ACC112 (cell line): ENCODE results near the gene TSPAN14.

Experiments
- H2AFZ ChIP-seq: fragments of 200-600 bp; sonication (generic); one replicate; pipeline ENCODE4 v1.6.0; 2017; ENCODE audit warnings: antibody characterized with exemption, low read length; ENCODE audit not compliant: unreplicated experiment
- H3K27ac ChIP-seq: fragments of 200-600 bp; sonication (generic); 2 replicates; pipeline ENCODE4 v1.5.1; 2014; ENCODE audit warnings: low read depth, mild to moderate bottlenecking, antibody characterized with exemption, low read length, moderate library complexity
- H3K27me3 ChIP-seq: fragments of 200-600 bp; sonication (generic); 2 replicates; pipeline ENCODE4 v1.6.1; 2014; ENCODE audit warnings: mild to moderate bottlenecking, antibody characterized with exemption, low read length, moderate library complexity, mixed read lengths; ENCODE audit not compliant: insufficient read depth
- H3K36me3 ChIP-seq: fragments of 200-600 bp; sonication (generic); 2 replicates; pipeline ENCODE4 v1.6.1; 2016; ENCODE audit warnings: mild to moderate bottlenecking, antibody characterized with exemption, low read length, moderate library complexity, mixed read lengths; ENCODE audit not compliant: insufficient read depth
- H3K4me1 ChIP-seq: fragments of 200-600 bp; sonication (generic); one replicate; pipeline ENCODE4 v1.6.1; 2016; ENCODE audit warnings: low read length, mixed read lengths; ENCODE audit not compliant: insufficient read depth, unreplicated experiment, control insufficient read depth
- H3K4me3 ChIP-seq: fragments of 200-600 bp; sonication (generic); 2 replicates; pipeline ENCODE4 v1.5.1; 2014; ENCODE audit warnings: mild to moderate bottlenecking, low read depth, low read length
- H3K79me2 ChIP-seq: fragments of 200-600 bp; sonication (generic); one replicate; pipeline ENCODE4 v1.6.0; 2016; ENCODE audit warnings: low read length; ENCODE audit not compliant: control insufficient read depth, unreplicated experiment, insufficient read depth

TSPAN14 gene

DNA sequence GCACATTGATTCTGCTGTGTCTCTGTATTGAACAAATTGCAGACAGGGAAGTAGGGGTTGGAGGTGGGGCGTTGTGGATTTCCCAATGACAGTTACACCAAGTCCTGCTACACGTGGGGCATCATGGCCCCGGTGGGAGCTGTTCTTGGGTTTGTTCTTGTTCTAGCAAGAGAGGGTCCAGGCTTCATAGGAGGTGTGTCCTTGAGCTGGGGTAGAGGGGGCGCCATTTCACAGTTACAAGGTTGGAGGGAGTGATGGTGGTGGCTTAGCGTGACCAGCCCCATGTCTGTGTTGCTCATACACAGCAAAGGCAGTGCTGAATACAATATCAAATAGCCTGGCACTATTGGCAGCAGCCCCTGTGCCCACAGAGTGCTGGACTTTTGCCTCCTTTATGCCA, 99.3 kb downstream of the TSPAN14 start:
- Histone ChIP-seq H3K36me3 (no peaks in the 10 kb centered on the region), H3K79me2 (no peaks in the 10 kb centered on the region), H3K4me3 (no peak overlapping the region), H2AFZ (no peak overlapping the region), H3K27ac (no peak overlapping the region), H3K4me1 (no peaks in the 10 kb centered on the region), H3K27me3 (peaks cover 41% of the 10 kb centered on the region)

DNA sequence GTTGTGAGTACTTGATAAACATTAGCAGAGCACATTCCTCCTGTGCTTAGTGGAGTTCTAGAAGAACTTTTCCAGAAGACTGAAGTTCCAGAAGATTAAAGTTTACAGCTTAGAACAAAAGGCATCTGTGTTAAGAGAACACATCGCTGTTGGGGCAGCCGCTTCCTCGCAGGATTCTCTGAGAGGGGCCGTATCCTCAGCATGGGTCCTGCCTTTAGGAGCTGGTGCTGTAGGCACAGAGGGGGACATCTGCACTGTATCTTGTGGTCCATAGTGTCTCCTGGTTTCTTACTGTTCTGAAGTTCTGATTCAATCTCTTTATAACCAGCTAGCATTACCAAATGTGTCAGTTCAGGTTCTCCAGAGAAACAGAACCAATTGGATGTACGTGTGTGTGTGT, 99.9 kb downstream of the TSPAN14 start:
- no peak overlapping the region for H3K27ac ChIP-seq
- no peak overlapping the region for H3K4me3 ChIP-seq
- no peak overlapping the region for H2AFZ ChIP-seq
- H3K79me2 ChIP-seq = no peaks in the 10 kb centered on the region
- no peaks in the 10 kb centered on the region for H3K4me1 ChIP-seq
- no peaks in the 10 kb centered on the region for H3K36me3 ChIP-seq
- H3K27me3 ChIP-seq = peaks cover 41% of the 10 kb centered on the region

DNA sequence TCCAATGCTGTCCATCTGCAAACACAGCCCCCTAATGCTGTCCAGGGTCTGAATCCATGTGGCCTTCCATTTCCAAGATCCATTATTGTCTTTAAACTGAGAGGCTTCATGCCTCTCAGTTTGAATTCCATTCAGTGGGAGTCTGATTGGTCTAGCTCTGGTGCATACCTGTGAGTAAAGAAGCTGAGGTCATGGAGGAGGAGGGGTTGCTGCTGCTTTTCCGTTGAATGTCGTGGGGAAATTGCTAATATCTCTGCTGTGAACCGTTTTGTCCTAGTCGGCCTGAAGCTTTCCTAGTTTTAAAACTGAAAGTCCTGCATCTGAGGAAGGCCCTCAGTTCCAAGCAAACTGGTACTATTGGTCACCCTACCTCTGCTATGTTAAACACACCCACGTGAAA, 101.3 kb downstream of the TSPAN14 start:
- Histone ChIP-seq H2AFZ (no peak overlapping the region), H3K79me2 (no peaks in the 10 kb centered on the region)

DNA sequence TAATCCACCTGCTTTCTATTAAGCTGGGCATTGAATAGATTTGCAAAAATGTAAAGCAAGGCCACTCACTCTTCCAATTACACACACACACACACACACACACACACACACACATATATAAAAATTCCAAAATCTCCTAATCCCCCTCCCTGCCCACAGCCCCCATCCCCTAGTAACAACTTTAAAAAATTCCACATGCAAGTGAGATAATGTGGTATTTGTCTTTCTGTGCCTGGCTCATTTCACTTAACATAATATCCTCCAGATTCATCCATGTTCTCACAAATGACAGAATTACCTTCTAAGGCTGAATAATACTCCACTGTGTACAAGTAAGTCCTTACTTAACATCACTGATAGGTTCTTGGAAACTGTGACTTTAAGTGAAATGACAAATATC, 107.8 kb downstream of the TSPAN14 start:
- H3K79me2 ChIP-seq = no peaks in the 10 kb centered on the region
- H3K4me1 ChIP-seq = no peaks in the 10 kb centered on the region
- H2AFZ ChIP-seq = no peak overlapping the region
- H3K4me3 ChIP-seq = no peak overlapping the region
- no peaks in the 10 kb centered on the region for H3K36me3 ChIP-seq
- H3K27me3 ChIP-seq = peaks cover 36% of the 10 kb centered on the region
- H3K27ac ChIP-seq = no peak overlapping the region

More for the DNA sequence above, 101.3 kb downstream of the TSPAN14 start:
- peaks cover 41% of the 10 kb centered on the region for H3K27me3 ChIP-seq
- H3K36me3 ChIP-seq = no peaks in the 10 kb centered on the region
- no peak overlapping the region for H3K27ac ChIP-seq
- H3K4me3 ChIP-seq = no peak overlapping the region
- no peaks in the 10 kb centered on the region for H3K4me1 ChIP-seq

DNA sequence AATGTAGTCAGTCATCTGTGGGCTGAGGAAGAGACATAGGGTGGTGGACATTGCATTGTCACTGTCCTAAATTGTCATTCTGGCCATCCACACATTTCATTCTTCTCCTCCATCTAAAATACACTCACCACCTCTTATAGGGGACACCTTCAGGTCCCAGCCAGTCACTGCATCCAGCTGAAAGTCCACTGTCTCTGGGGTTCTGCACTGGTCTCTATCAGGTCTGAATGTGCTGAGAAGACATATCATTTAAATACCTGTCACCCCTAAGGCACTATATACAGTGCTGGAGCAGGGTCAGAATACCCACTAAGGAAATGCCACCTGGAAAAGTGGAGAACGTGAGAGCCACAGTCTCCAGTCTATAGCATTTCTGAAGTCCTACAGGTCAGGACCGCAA, 113.2 kb downstream of the TSPAN14 start:
- no peak overlapping the region for H2AFZ ChIP-seq
- no peaks in the 10 kb centered on the region for H3K79me2 ChIP-seq
- no peak overlapping the region for H3K4me3 ChIP-seq
- no peak overlapping the region for H3K27ac ChIP-seq
- H3K36me3 ChIP-seq = no peaks in the 10 kb centered on the region
- H3K27me3 ChIP-seq = peaks cover 52% of the 10 kb centered on the region
- no peaks in the 10 kb centered on the region for H3K4me1 ChIP-seq

DNA sequence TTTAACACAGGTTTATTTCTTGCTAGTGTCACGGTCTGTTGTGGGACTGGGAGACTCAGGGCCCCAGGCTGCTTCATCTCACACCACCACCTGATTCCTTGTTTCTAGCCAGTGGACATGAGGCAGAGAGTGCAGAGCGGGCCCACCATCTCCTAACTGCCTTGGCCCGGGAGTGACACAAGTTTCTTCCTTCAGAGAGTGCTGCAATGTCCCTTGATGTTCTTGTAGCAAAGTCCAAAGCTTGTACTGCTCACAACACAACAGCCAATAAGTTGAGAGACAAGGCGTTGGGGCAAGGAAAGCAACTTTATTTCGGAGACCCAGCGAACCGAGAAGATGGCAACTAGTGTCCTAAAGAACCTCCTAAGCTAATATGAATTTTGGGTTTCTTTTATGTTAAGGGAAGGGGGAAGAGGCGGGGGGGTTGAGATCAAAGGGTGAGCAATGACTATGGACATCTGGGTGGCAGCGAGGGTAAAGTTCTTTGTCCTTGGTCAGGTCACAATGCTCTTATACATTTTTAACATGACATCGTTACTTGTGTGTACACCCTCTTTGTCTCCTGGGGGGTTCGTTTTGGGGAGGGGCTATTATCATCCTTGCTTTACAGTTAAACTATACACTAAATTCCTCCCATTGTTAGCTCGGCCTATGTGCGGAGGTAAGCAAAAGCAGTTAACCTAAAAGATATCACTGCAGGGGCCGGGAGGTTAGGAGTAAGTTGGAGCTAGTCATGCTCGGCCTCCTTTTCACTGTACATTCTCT, 115.2 kb downstream of the TSPAN14 start:
- peaks cover 41% of the 10 kb centered on the region for H3K27me3 ChIP-seq
- no peaks in the 10 kb centered on the region for H3K4me1 ChIP-seq
- no peak overlapping the region for H3K4me3 ChIP-seq
- no peak overlapping the region for H3K27ac ChIP-seq
- H3K79me2 ChIP-seq = no peaks in the 10 kb centered on the region
- H3K36me3 ChIP-seq = no peaks in the 10 kb centered on the region
- H2AFZ ChIP-seq = no peak overlapping the region

DNA sequence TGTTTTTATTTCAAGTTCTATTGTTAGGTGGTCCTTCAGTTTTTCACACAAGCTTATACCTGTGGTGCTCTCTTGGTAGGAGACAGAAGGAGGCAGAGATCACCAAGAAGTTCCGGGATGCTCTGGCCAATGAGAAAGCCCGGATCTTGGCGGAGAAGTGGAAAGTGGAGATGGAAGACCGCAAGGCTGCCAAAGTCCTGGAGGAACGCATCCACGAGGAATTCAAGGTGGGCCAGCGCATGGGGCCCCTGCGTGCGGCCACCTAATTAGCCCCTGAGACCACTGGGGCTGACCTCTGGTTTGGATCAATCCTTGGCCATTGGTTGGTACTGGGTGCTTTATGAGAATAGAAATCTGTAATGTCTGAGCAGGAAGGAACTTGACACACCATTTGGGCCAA, 117.2 kb downstream of the TSPAN14 start:
- Histone ChIP-seq H3K27ac (no peak overlapping the region), H3K79me2 (no peaks in the 10 kb centered on the region), H3K4me1 (no peaks in the 10 kb centered on the region), H3K27me3 (peaks cover 44% of the 10 kb centered on the region), H2AFZ (no peak overlapping the region), H3K4me3 (no peak overlapping the region), H3K36me3 (no peaks in the 10 kb centered on the region)

DNA sequence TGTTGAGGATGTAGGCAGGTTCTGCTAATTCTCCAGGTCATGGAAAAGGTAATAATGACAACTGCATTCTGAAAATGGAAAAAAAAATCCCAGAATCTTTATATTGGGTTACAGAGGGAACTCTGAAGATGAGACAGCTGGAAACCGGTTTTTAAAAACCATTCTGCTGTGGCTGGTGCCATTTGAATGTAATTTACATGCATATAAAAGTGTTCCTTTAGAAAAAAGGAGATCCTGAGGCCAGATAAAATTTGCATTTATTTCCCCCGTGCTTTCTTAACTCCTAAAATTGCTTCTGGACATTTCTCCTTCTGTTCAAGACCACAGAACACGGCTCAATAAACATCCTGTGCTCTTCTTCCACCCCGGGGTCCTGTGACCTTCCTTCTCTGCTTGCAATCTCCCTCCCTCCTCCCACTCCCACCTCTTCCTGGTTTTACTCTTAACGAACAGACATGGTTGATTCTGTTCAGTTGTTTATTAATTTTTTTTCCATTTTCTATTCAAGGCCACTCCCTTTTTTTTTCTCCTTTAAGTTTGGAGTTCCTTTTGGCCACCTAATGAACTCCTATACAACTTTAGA, 125.2 kb downstream of the TSPAN14 start:
- Histone ChIP-seq H3K27me3 (peaks cover 62% of the 10 kb centered on the region), H3K4me3 (no peak overlapping the region), H3K36me3 (no peaks in the 10 kb centered on the region), H3K79me2 (no peaks in the 10 kb centered on the region), H2AFZ (no peak overlapping the region), H3K27ac (no peak overlapping the region), H3K4me1 (no peaks in the 10 kb centered on the region)

DNA sequence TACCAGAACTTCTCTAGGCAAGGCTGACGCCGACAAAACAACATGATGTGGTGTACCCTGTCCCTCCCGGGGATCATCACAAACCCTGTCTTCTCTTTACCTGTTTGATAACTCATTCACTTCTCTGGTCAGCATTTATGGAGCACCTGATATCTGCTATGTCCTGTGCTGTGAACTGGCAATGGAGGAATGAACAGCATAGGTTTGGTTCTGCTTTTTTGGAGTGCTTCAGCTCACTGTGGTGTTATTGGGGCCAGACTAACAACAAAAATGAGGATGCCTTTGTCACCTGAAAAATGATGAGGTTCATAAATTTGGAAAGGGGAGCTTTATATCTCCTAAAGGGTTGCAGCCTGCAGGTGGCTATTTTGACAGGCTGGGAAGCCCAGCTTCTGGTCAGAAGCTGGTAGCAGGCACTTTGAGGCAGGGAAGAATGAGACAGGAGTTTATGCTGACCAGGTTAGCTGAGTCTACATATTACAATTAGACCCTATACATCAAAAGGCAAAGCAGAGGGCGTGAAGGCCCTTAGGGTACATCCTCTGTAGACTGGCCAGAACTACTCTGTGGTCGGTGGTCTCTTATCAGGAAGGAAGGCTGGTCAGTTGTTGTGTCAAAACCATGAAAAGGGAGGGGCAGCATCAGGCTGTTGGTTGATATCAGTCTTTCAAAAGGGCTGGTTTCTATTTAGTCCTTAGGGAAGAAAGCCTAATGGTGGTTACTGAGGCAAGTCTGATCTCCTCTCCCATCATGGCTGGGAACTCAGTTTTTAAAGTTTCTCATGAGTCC, 125.9 kb downstream of the TSPAN14 start:
- no peak overlapping the region for H2AFZ ChIP-seq
- H3K27me3 ChIP-seq = peaks cover 64% of the 10 kb centered on the region
- H3K27ac ChIP-seq = no peak overlapping the region
- H3K4me1 ChIP-seq = no peaks in the 10 kb centered on the region
- H3K79me2 ChIP-seq = no peaks in the 10 kb centered on the region
- H3K36me3 ChIP-seq = no peaks in the 10 kb centered on the region
- H3K4me3 ChIP-seq = no peak overlapping the region

DNA sequence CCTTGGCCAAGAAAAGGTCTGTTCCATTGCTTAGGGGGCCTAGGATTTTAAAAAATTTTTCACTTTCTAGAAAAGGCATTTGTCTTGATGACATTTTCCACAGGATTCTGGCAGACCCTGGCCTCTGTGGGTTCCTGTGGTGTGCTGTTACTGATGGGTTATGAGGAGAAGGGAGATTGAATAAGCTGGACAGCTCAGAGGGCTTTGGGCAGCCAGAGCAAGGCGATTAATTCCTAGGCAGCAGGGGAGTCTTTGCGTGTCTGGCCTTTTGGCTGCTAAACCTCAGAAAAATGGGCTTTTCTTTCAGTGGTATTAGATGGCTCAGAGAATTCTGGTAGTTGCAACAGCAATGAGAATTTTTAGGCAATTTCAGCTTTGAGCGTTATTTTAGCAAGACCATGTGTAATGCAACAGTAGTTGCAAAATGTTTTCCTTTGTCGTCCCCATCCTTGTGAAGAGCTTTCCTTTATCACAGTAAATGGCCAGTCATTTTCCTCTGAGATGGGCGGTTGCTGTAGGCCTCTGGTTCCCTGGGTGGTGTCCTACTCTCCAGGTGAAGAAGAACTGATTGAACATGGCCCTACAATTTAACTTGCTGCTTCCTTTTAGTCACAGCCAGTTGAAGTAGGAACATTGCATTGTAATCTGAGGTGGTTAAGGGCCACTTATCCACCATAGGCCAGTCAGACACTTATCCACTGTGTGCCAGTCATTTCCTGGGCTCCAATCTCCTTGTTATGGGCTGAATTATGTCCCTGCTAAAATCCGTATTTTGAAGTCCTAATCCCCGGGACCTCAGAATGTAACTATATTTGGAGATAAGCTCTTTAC, 126.7 kb downstream of the TSPAN14 start:
- no peak overlapping the region for H3K4me3 ChIP-seq
- peaks cover 60% of the 10 kb centered on the region for H3K27me3 ChIP-seq
- no peaks in the 10 kb centered on the region for H3K36me3 ChIP-seq
- H3K79me2 ChIP-seq = no peaks in the 10 kb centered on the region
- H3K4me1 ChIP-seq = no peaks in the 10 kb centered on the region
- H3K27ac ChIP-seq = no peak overlapping the region
- no peak overlapping the region for H2AFZ ChIP-seq
